Endothelial cell of umbilical vein (primary cell): ENCODE results near the gene HOMER1. TPM values are rescaled to one million over a fixed set of nuclear protein-coding genes. Genes with fewer than 3 reads are reported as not detected.

Experiments
- BruUV-seq: library from RNA; stranded (reverse); fragments of 400-500 nt; replicated peaks from 2 replicates; lab custom pipeline; 2021; lab: Mats Ljungman, UMichigan
- CTCF ChIA-PET: fragments of 300-600, 350-600 bp; sonication (Branson Sonifier 250); formaldehyde crosslinking; loops from one replicate; lab custom pipeline; 2021; ENCODE audit warnings: antibody characterized with exemption, inconsistent platforms; lab: Charles Lee
- POLR2A ChIA-PET: fragments of 300-600, 350-600 bp; sonication (Branson Sonifier 250); formaldehyde crosslinking; loops from one replicate; lab custom pipeline; 2021; ENCODE audit warnings: antibody characterized with exemption, inconsistent platforms; lab: Charles Lee
- DNase-seq: peaks from one replicate; pipeline ENCODE4 v3.0.0-alpha.2; 2011; ENCODE audit warnings: low read depth, low spot score
- FAIRE-seq: peaks from 2 replicates; lab custom pipeline; 2011; peaks lifted over from hg19 to GRCh38; lab: Jason Lieb, UNC
- H2AFZ ChIP-seq: 2 replicates; pipeline ENCODE4 v1.6.0; 2012; ENCODE audit warnings: low read depth, low read length, control low read depth, inconsistent platforms
- H3K27ac ChIP-seq: 2 replicates; pipeline ENCODE4 v1.5.1; 2011; ENCODE audit warnings: low read depth, mild to moderate bottlenecking, control low read depth, low read length, moderate library complexity; ENCODE audit not compliant: insufficient read depth
- H3K27me3 ChIP-seq, 2 experiments: 2 replicates each; pipeline versions ENCODE4 v1.6.0 to v1.6.1; 2011; ENCODE audit warnings: low read length in 2 of 2, mixed read lengths in 1 of 2; ENCODE audit not compliant: control insufficient read depth in 2 of 2, insufficient read depth in 2 of 2
- H3K36me3 ChIP-seq, 2 experiments: 2 replicates in 1 of 2; 3 replicates in 1 of 2; pipeline ENCODE4 v1.5.1; 2011; ENCODE audit warnings: low read length in 2 of 2, mild to moderate bottlenecking in 1 of 2, moderate library complexity in 1 of 2; ENCODE audit not compliant: control insufficient read depth in 2 of 2, insufficient read depth in 2 of 2; ENCODE audit errors: extremely low read depth in 1 of 2
- H3K4me1 ChIP-seq: 3 replicates; pipeline ENCODE4 v1.5.1; 2011; ENCODE audit warnings: mild to moderate bottlenecking, low read length; ENCODE audit not compliant: control insufficient read depth, insufficient read depth; ENCODE audit errors: extremely low read depth
- H3K4me2 ChIP-seq: 2 replicates; pipeline ENCODE4 v1.6.1; 2011; ENCODE audit warnings: low read length, control low read depth, mixed read lengths; ENCODE audit not compliant: insufficient read depth
- H3K4me3 ChIP-seq, 3 experiments: fragments of 200-600 bp in 1 of 3; sonication (generic), shearing (Covaris generic) in 1 of 3; replicated peaks in 1 of 3; 2 replicates each; pipeline ENCODE4 v1.5.1; 2011 to 2016; ENCODE audit warnings: control low read depth in 3 of 3, low read length in 3 of 3, mild to moderate bottlenecking in 2 of 3, inconsistent platforms in 1 of 3, low read depth in 1 of 3, moderate library complexity in 1 of 3; ENCODE audit not compliant: insufficient read depth in 1 of 3
- H3K79me2 ChIP-seq: 2 replicates; pipeline ENCODE4 v1.6.0; 2012; ENCODE audit warnings: low read length, inconsistent platforms; ENCODE audit not compliant: control insufficient read depth, insufficient read depth
- H3K9ac ChIP-seq: replicated peaks from 2 replicates; pipeline ENCODE3; 2011; ENCODE audit warnings: low read length, control low read depth; ENCODE audit not compliant: insufficient read depth; ENCODE audit errors: extremely low read depth
- H3K9me1 ChIP-seq: replicated peaks from 3 replicates; pipeline ENCODE4 v1.6.0; 2011; ENCODE audit warnings: mild to moderate bottlenecking, low read length; ENCODE audit not compliant: control insufficient read depth, insufficient read depth; ENCODE audit errors: extremely low read depth
- H3K9me3 ChIP-seq: replicated peaks from 2 replicates; pipeline ENCODE4 v1.5.1; 2012; ENCODE audit warnings: low read length, inconsistent platforms; ENCODE audit not compliant: control insufficient read depth, insufficient read depth
- H4K20me1 ChIP-seq: replicated peaks from 2 replicates; pipeline ENCODE3; 2011; ENCODE audit warnings: mild to moderate bottlenecking, low read length; ENCODE audit not compliant: control insufficient read depth, insufficient read depth; ENCODE audit errors: extremely low read depth
- EZH2 ChIP-seq: IDR thresholded peaks from 2 replicates; pipeline ENCODE4 v1.6.1; 2012; ENCODE audit warnings: borderline replicate concordance, low read depth, mild to moderate bottlenecking, moderate library complexity, low read length, inconsistent platforms; ENCODE audit not compliant: severe bottlenecking
- FOS ChIP-seq: IDR thresholded peaks from 2 replicates; pipeline ENCODE4 v1.6.1; 2011; ENCODE audit warnings: mild to moderate bottlenecking, low read length, moderate library complexity, borderline replicate concordance; ENCODE audit not compliant: insufficient read depth
- GATA2 ChIP-seq: IDR thresholded peaks from 2 replicates; pipeline ENCODE4 v1.7.0; 2011; ENCODE audit warnings: low read depth, mild to moderate bottlenecking, moderate library complexity, mixed read lengths, low read length; ENCODE audit not compliant: insufficient read length, insufficient read depth
- JUN ChIP-seq: IDR thresholded peaks from 2 replicates; pipeline ENCODE4 v1.6.1; 2011; ENCODE audit warnings: borderline replicate concordance, low read depth; ENCODE audit not compliant: insufficient read length, insufficient read depth
- MAX ChIP-seq: IDR thresholded peaks from 2 replicates; pipeline ENCODE4 v1.6.1; 2011; ENCODE audit not compliant: insufficient read depth, insufficient read length
- MYC ChIP-seq: IDR thresholded peaks from one replicate; pipeline ENCODE4 v1.6.1; 2011; ENCODE audit warnings: mild to moderate bottlenecking, low read depth, low read length
- POLR2A ChIP-seq: IDR thresholded peaks from 2 replicates; pipeline ENCODE4 v1.6.1; 2012; ENCODE audit warnings: low read depth, mild to moderate bottlenecking, control low read depth, low read length
- POLR2AphosphoS5 ChIP-seq: IDR thresholded peaks from 2 replicates; pipeline ENCODE4 v1.6.1; 2012; ENCODE audit warnings: low read depth, mild to moderate bottlenecking, control low read depth, low read length, moderate library complexity; ENCODE audit not compliant: insufficient read depth
- dilution Hi-C: fragments of 300-500 bp; cut with MboI; formaldehyde crosslinking; loops from one replicate; pipeline ENCODE4 v1.15.0; 2019; ENCODE audit warnings: low sequenced_read_pairs; ENCODE audit not compliant: extremely low pct_ligation_motif_present
- intact Hi-C: fragments of 100-400 bp; cut with micrococcal nuclease; formaldehyde crosslinking; loops from one replicate; pipeline ENCODE4 v1.10.0; 2022
- polyA plus RNA-seq, 4 experiments: library from polyadenylated mRNA; depleted of rRNA in 3 of 4; stranded (reverse) in 3 of 4; unstranded in 1 of 4; fragments of >200 nt; gene quantifications; 2 replicates each; pipeline versions ENCODE4 v1.2.1 to v1.2.3, GENCODE V29; 2011 to 2012; ENCODE audit warnings: missing spikeins in 1 of 4
- total RNA-seq: library from RNA; stranded (reverse); gene quantifications from 2 replicates; pipeline ENCODE4 v1.2.3, GENCODE V29; 2021
- TF ChIP-seq, protein P1 (sequence below), 2 donors: IDR thresholded peaks; 1 replicate in 1 of 2; 2 replicates in 1 of 2; pipeline ENCODE4 v1.5.1; 2011; ENCODE audit warnings: low read length in 2 of 2, mild to moderate bottlenecking in 2 of 2, moderate library complexity in 2 of 2, control low read depth in 1 of 2, inconsistent platforms in 1 of 2, low read depth in 1 of 2; ENCODE audit not compliant: insufficient read depth in 1 of 2; ENCODE audit errors: extremely low read depth in 1 of 2

Gene HOMER1
- total and polyA plus RNA-seq, 2 donors (not counting 3 experiments of a cell fraction or from before 2014, with no cell fraction given) = 0.57 to 3.9 TPM

GRCh38 chr5:79480991-79481390, 32.9 kb downstream of the HOMER1 start:
- DNase-seq = no peak
- Histone ChIP-seq H3K9me1 (no peaks in the 10 kb centered on the region), H3K79me2 (no peaks in the 10 kb centered on the region), H3K9ac (no peak overlapping the region), H3K9me3 (no peaks in the 10 kb centered on the region), H3K27me3 (no peaks in the 10 kb centered on the region), H3K4me2 (no peak overlapping the region), H3K27ac (no peak overlapping the region), H3K36me3 (no peaks in the 10 kb centered on the region), H3K4me3 (no peak overlapping the region), H4K20me1 (no peaks in the 10 kb centered on the region), H2AFZ (no peak overlapping the region), H3K4me1 (no peaks in the 10 kb centered on the region)
- FAIRE-seq = no peak
- TF ChIP-seq GATA2 = no peak
- no peak for TF ChIP-seq POLR2A
- TF ChIP-seq MAX = no peak
- TF ChIP-seq, protein P1, sequence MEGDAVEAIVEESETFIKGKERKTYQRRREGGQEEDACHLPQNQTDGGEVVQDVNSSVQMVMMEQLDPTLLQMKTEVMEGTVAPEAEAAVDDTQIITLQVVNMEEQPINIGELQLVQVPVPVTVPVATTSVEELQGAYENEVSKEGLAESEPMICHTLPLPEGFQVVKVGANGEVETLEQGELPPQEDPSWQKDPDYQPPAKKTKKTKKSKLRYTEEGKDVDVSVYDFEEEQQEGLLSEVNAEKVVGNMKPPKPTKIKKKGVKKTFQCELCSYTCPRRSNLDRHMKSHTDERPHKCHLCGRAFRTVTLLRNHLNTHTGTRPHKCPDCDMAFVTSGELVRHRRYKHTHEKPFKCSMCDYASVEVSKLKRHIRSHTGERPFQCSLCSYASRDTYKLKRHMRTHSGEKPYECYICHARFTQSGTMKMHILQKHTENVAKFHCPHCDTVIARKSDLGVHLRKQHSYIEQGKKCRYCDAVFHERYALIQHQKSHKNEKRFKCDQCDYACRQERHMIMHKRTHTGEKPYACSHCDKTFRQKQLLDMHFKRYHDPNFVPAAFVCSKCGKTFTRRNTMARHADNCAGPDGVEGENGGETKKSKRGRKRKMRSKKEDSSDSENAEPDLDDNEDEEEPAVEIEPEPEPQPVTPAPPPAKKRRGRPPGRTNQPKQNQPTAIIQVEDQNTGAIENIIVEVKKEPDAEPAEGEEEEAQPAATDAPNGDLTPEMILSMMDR (IDR thresholded peaks at IDR 0.05; ENCODE audit: extremely low read depth in 1 of 2, insufficient read depth in 1 of 2, low read depth in 1 of 2, low read length in 2 of 2) = no peak
- no peak for TF ChIP-seq JUN
- TF ChIP-seq MYC = no peak
- dilution Hi-C loops = no loop called here
- BruUV-seq = no TSS peak
- intact Hi-C loops = no loop called here
- ChIA-PET POLR2A (no interaction called here), CTCF (interaction anchor here (1.4 kb wide), 1 partner anchor 347 kb away, joined by 5 read pairs; no protein-coding TSS in a partner anchor)

DNA sequence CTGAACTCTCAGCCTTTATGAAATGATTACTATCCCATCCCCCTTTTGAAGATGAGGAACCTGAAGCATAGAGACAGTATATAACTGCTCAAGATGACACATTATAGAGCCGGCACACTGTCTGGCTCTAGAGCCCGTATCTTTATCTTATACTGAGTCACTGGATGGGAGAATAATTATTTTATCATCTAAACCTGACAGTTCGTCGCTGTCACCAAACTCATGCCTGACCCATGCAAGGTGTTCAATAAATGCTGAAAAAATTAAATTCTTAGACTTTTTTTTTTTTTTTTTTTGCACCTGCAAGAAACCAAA, 38.8 kb downstream of the HOMER1 start:
- ChIA-PET CTCF (no interaction called here), POLR2A (interaction anchor here (0.6 kb wide), 1 partner anchor 23 kb away, joined by 5 read pairs; no protein-coding TSS in a partner anchor)
- Histone ChIP-seq H3K9me3 (no peaks in the 10 kb centered on the region), H3K4me2 (no peak overlapping the region), H2AFZ (no peak overlapping the region), H3K27me3 (no peaks in the 10 kb centered on the region), H3K79me2 (no peaks in the 10 kb centered on the region), H3K9ac (no peak overlapping the region), H3K4me3 (no peak overlapping the region), H3K9me1 (no peaks in the 10 kb centered on the region), H3K4me1 (no peaks in the 10 kb centered on the region), H3K36me3 (no peaks in the 10 kb centered on the region), H4K20me1 (no peaks in the 10 kb centered on the region), H3K27ac (no peak overlapping the region)
- FAIRE-seq (no peak), DNase-seq (no peak)
- intact Hi-C loops = no loop called here
- TF ChIP-seq JUN (no peak), GATA2 (no peak), POLR2A (no peak), EZH2 (no peak), MAX (no peak), POLR2AphosphoS5 (no peak), FOS (no peak), MYC (no peak)
- TF ChIP-seq, protein P1 (IDR thresholded peaks at IDR 0.05; ENCODE audit: extremely low read depth in 1 of 2, insufficient read depth in 1 of 2, low read depth in 1 of 2, low read length in 2 of 2) = no peak
- no TSS peak for BruUV-seq
- dilution Hi-C loops = no loop called here
